ENCODE data around the gene EPHA1.

EPHA1 gene

DNA sequence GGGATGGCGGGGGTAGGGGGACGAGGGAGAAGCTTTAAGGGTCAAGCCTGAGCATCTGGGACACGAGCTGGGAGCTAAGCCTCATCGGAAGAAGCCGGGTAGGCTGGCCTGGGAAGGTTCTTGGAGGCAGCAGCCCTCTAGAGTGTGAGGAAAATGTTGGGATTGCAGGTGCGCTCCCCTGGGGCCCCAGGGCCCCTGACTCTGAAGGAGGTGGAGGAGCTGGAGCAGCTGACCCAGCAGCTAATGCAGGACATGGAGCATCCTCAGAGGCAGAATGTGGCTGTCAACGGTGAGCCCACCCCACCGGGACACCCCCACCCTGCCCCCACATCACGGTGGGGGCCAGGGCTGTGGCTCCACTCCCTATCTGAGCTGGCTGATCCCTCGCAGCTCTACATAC, 20.6 kb downstream of the EPHA1 start:
- no peak for DNase-seq

DNA sequence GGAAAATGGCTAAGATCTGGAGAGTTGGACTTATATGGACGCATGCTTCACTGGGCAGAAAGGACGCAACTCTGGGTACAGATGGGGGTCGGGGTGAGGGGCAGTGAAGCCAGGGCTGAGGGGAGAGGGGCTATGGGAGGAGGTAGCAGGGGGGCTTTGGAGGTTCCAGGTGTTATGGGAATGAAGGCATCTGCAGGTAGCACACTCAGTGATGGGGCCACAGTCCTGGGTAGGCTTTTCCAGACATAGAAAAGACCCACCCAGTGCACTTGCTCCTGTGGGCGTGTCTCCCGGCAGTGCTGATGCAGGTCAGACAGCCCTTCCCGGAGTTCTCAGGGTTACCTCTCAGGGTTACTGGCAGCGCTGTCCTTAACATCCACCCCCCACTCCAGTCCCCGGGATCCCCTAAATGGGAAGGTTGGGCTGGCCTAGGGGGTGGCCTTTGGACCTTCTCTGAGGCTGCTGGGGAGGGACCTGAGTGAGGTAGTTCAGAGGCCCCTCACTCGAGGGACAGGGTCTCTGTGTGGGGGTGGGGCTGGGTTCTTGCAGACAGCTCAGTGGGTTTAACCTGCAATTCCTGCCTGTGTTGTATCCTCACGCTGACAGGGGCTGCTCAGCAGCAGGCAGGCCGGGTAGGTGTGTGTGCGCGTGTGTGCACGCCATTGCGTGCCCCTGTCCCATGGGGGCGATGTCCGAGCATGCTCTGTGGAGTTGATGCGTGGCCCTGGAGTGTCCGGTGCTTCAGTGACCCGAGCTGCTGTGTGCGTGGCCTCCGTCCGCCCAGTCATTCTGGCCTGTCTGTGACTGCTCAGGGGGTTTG, 21.3 kb downstream of the EPHA1 start:
- DNase-seq, result no peak

- DNase-seq, result no peak
These were observed 22.5 kb downstream of the EPHA1 start for GRCh38 chr7:143385891-143386781.

DNA sequence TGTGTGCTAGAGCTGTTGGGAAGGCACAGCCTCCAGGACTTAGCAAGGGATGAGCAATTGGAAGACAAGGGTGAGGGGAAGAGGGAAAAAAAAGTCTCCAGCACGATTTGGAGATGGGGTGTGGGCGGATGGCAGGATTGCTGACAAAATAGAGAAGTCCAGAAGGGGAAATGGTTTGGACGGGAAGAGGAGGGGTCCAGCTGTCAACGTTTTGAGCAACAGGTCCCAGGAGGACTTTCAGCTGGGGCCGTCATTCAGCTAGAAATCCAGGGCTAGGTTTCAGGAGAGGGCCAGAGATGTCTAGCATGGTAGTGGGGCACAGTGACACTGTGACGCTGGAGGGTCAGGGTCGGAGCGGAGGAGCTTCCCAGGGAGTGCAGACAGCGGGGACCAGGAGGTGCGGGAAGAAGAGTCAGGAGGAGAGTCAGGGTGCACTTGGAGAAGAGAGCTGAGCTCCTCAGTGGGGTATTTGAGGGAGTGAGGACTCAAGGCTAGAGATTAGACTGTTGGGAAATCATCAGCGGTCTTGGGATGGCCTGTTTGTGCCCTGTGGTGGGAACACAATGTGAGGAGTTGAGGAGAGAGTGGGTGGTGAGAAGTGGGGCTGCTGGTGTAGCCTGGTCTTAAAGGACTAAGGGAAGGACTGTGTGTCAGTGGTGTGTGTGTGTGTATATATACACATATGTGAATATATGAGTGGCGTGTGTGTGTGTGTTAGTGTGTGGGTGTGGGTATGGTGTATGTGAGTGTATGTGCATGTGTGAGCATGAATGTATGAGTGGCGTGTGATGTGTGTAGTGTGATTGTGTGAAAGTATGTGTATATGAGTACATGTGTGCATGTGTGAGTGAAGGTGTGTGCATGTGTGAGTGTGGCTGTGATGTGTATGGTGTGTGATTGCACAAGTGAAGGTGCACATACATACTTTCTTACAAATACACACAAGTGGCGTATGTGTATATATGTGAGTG, 23.7 kb downstream of the EPHA1 start:
- DNase-seq, result no peak

DNA sequence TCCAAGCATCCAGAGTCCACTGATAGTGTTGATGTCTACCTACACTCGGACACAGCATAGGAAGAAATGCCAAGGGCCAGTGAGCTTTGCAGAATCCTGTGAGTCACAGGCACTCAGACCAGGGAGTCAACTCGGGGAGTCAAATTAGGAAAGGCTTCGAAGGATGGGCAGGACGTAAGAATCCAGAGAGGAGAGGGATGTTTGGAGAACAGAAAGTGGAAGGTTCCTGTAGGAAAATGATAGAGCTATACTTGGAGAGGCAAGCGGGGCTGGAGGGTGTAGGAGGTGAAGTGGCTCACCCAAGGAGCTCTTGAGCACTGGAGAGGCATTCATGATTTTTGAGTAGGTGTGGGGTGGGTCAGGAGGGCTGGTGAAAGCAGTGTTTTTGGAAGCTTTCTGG, 24.5 kb downstream of the EPHA1 start:
- no peak for DNase-seq

DNA sequence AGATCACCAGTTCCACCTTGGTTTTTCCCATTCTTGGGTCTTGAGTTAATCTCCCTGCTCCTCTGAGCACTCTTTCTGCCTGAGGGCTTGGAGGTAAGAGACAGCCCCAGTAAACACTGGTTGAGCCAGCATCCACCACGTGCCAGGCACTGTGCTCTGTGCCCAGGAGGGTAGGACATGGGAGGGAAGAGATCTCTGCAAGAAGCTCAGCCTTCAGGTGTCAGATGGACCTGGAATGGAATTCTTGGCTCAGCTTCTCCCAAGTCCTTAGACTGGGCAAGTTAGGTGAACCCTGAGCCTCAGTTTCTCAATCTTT, 25.1 kb downstream of the EPHA1 start:
- DNase-seq, result no peak

- DNase-seq, result no peak
These were observed 25.6 kb downstream of the EPHA1 start for GRCh38 chr7:143382791-143383641.

GRCh38 chr7:143382126-143382790, 26.4 kb downstream of the EPHA1 start:
- no peak for DNase-seq

GRCh38 chr7:143381427-143382125, 27.1 kb downstream of the EPHA1 start:
- DNase-seq, result peak; percentile 87

- peak; percentile 98 for DNase-seq
These were observed 27.8 kb downstream of the EPHA1 start, which contains the start of gene ZYX for GRCh38 chr7:143380646-143381426. TSS of gene ZYX (plus strand) at chr7:143381345. CDS start at chr7:143381572, 227 bp downstream.

DNA sequence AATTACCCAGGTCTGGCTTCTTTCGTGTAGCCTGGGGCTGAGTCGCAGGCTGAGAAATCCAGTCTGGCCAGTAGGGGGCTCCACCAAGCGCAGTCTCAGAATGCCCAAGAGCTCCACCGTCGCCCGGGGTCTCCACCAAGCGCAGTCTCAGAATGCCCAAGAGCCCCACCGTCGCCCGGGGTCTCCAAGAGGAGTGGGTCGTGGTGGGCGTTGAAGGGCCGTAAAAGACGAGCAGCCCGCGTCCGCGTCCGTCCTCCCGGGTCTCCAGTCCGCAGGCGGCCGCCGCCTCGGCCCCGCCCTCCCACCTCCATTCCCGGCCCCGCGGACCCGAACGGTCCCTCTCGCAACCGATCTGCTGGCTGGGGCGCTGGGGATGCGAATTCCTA, 28.4 kb downstream of the EPHA1 start:
- peak; percentile 85 for DNase-seq

DNA sequence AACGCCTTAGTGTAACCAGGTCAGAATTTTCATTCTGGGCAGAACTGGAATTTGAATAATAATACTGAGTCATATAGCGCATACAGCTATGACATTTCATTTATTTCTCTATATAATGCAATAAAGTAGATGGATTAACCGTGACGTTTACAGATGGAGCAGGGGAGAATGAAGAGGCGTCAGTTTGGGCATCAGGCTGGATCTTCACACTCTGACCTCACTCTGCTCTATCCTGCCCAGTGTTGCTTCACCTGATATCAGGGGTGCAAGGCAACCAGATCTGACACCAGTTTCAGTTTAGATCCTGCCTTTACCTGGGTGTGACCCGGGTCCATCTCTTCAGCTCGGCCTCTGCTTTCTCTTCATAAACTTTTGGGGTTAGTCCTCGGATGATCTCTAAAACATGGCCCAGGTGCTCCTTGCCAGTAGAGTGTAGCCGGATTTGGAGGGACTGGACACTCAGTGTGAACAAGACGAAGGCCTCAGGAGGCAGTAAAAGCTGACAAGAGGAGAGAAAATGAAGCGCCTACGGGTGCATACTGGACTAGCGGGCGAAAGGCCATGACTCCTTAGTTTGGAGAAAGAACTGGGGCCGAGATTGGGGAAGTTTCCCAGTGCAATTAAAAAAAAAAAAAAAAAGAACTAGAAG, 28.9 kb downstream of the EPHA1 start:
- no peak for DNase-seq

DNA sequence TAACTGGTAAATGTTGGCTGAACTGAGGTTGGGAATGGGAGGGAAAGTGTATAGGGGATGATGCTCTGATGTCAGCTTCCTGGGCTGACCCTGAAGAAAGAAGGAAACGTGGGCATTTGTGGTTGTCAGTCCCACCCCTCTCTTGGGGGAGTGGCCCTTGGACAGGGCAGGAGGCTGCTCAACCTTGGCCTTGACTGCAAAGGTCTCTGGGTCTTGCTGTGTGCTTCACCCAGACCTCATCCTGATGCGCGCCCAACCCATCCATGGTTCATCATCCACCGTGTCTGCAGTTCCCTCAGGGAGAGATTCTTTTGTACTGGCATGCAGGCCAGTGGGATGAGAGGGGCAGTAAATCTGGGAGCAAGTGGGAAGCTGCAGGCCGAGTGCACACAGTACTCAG, 32.3 kb downstream of the EPHA1 start:
- DNase-seq, result no peak

GRCh38 chr7:143375298-143376034, 33.2 kb downstream of the EPHA1 start:
- DNase-seq, result no peak

GRCh38 chr7:143374561-143374960, 34.1 kb downstream of the EPHA1 start:
- DNase-seq, result no peak

DNA sequence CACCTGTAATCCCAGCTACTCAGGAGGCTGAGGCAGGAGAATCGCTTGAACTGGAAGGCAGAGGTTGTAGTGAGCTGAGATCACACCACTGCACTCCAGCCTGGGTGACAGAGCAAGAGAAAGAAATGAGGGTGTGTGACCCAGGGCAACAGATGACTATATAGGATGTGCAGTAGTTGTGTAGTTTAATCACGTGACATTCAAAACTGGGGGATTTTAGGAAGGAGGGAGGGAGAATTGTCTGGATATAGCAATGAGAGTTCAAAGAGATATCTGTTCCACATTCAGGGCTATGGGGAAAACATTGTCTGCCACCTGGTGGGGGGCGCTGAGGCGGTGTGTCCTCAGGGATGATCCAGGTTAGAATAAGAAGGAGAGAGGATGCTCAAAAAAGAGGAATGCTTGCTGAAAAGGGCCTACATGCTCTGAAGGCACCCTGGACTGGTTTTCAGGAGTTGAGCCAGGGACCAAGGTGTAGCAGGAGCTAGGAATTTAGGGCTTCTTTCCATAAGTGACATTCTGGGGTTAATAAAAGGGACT, 35.3 kb downstream of the EPHA1 start:
- no peak for DNase-seq

DNA sequence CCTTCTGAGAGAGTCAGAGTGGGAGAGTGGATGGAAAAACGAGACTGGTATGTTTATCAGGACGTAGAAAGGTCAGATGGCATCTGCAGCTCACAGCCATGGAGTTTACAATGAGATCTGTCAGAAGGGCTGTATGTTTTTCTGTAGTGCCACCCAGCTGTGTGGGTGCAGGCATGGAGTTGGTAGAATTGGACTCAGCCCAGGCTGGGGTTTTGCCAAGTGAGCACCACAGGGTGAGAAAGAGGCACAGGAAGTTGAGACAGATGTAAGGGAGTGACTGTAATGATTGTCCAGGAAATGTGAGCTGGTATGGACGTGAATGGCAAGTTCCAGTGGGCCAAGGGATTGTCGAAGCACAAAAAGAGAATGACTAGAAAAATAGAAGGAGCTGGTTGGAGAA, 36.6 kb downstream of the EPHA1 start:
- no peak for DNase-seq
